ENCODE measurements around the gene AIM2.

AIM2 gene

DNA sequence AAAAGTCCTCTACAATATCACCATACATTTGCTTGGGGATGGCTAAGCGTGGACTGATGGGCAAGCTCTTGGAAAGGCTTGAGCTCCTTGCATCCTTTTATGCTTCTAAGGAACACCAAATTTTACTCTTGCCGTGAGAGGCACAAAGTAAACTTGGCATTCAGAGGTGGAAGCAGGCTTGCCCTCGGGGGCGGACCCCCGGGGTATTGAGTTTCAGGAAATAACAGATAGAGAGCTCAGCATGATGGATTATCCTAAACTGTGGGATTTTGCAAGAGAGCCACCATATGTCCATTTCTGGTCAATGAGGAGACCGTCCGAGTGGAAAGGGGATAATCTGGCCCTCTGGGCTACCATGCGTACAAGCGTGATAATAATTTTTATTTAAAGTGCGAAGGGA, 52.8 kb downstream of the AIM2 start:
- no peak for DNase-seq (ENCODE audit: low read depth in 2 of 3, low spot score in 1 of 3)

DNA sequence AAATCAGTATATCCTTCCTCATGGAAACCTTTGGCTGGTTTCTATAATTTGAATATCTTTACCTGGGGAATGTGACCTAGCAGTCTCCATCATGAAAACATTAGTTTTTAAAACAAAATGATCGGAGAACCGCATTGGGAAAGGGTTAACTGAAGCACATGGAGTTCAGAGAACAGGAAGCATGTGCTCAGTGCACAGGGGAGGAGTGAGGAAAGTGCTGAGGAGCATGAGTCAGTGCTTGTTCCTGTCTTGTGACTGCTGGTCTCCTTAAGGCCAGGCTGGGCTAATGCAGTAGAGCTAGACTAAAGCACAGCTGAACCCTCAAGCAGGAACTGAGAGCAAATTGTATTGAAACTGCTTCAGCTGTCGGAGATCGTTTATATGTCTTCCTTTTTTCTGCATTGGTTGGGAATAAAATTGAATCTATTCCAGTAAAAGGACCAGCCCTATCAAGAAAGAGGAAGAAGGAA, 61.1 kb downstream of the AIM2 start:
- peak in 2 of 3 donors; percentile 61 to 62 for DNase-seq (ENCODE audit: low read depth in 2 of 3, low spot score in 1 of 3)

GRCh38 chr1:159014851-159015250, 61.7 kb downstream of the AIM2 start:
- no peak for DNase-seq (ENCODE audit: low read depth in 2 of 3, low spot score in 1 of 3)

- no peak for DNase-seq (ENCODE audit: low read depth in 2 of 3, low spot score in 1 of 3)
These were observed 62.5 kb downstream of the AIM2 start for GRCh38 chr1:159014003-159014571.

DNA sequence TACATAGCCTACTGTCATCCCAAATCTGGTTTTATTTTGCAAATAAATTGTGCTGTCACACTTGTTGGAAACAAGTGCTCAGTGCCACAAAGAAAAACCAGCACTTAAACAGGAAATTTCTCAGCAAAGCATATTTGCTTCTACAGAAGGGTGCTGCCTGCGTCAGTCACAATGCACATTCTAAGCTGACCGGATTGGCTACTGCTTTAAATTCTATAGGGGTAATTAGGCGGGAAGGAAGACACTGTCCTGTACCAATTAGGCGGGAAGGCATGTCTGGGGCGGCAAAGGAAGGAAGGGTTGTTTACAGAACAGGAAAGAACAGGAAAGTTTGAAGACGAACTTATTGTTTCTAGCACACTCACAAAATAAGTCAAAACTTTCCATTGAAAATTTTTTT, 64.1 kb downstream of the AIM2 start:
- peak in 2 of 3 donors; percentile 46 to 72 for DNase-seq (ENCODE audit: low read depth in 2 of 3, low spot score in 1 of 3)

Measured in stimulated activated CD4-positive, alpha-beta T cell treated with anti-CD3 and anti-CD28 coated beads, Interleukin-12 subunit alpha, Interleukin-12 subunit beta, amount 100 ng/mL, for 48 hours (primary cell).